Panc1 (cell line): ENCODE data around the gene MRPL24.

Experiments
- CTCF ChIP-seq: fragments of 450-650 bp; IDR thresholded peaks from 2 replicates; pipeline ENCODE4 v1.5.1; 2017; ENCODE audit warnings: mild to moderate bottlenecking
- POLR2AphosphoS5 ChIP-seq: IDR thresholded peaks from 2 replicates; pipeline ENCODE4 v1.6.1; 2012; ENCODE audit warnings: mild to moderate bottlenecking, low read depth, low read length, moderate library complexity
- SIN3A ChIP-seq: IDR thresholded peaks from 2 replicates; pipeline ENCODE4 v1.6.1; 2012; ENCODE audit warnings: low read depth, mild to moderate bottlenecking, low read length, moderate library complexity, borderline replicate concordance; ENCODE audit not compliant: insufficient read depth
- TCF7L2 ChIP-seq: IDR thresholded peaks from 2 replicates; pipeline ENCODE4 v1.6.1; 2011; ENCODE audit warnings: mild to moderate bottlenecking, low read depth, low read length, inconsistent platforms

- TF ChIP-seq CTCF = no peak
- no peak for TF ChIP-seq POLR2AphosphoS5
- TF ChIP-seq TCF7L2 = no peak
- TF ChIP-seq SIN3A = no peak
These were observed 37.6 kb downstream of the MRPL24 start for GRCh38 chr1:156703336-156703735.
